ENCODE results near the gene SAV1. TPM values are rescaled to one million over a fixed set of nuclear protein-coding genes. Genes with fewer than 3 reads are reported as not detected.

The SAV1 gene
- total and polyA plus RNA-seq, 10 of the 15 experiments (the other 5 are each of a cell fraction or from before 2014, with no cell fraction given): 10.1 to 29.1 (median 20.4) TPM

DNA sequence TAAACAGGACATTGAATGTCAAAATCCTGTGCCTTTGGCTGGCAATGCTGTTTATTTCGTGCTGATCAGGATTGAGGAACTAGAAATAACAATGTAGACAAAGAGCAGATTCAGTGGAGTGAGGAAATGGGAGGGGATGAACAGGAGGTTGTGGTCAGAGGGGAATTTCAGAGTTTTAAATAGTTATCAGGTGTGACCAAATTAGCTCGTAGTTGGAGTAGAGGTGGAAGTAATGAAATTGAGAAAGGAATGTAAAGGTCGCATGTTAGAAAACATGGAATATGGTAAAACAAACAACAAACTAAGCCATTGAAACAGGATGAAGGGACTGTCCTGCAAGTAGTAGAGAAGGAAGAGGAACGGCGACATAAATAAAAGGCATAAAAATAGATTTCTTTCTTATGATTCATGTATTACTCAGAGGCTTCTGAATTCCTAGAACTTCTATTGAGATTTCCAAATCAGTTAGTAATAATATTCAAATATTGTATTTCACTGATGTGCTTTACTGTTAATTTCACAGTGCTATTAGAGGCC lies 9.5 kb upstream of the SAV1 start (continued):
- TF ChIP-seq CREB1 (IDR thresholded peaks at IDR 0.05; ENCODE audit: low read depth) (peak; percentile 40; the same call in 1 of the 2 replicates), CHD1 (IDR thresholded peaks at IDR 0.05; ENCODE audit: low read depth, low read length) (no peak), SIN3A (IDR thresholded peaks at IDR 0.05; ENCODE audit: low read depth, low read length) (no peak), POU2F2 (IDR thresholded peaks at IDR 0.05; ENCODE audit: borderline replicate concordance, low read depth, low read length) (no peak), NFIC (IDR thresholded peaks at IDR 0.05; ENCODE audit: low read depth, low read length) (peak; percentile 95), MYC (IDR thresholded peaks at IDR 0.05; ENCODE audit: insufficient read depth, insufficient read length, insufficient replicate concordance, low read length, severe bottlenecking) (no peak), SMAD5 (IDR thresholded peaks at IDR 0.05; ENCODE audit: low read depth) (no peak), TCF7 (IDR thresholded peaks at IDR 0.05; ENCODE audit: borderline replicate concordance) (peak; percentile 15; the same call in 1 of the 2 replicates), IKZF2 (IDR thresholded peaks at IDR 0.05) (peak; percentile 98), SPI1 (IDR thresholded peaks at IDR 0.05; ENCODE audit: borderline replicate concordance, insufficient read depth, low read depth, low read length) (peak; percentile 87; the same call in 1 of the 2 replicates), TBL1XR1 (IDR thresholded peaks at IDR 0.05; ENCODE audit: low read depth, low read length) (no peak), EED (IDR thresholded peaks at IDR 0.05; ENCODE audit: low read depth) (peak; percentile 97), YBX1 (IDR thresholded peaks at IDR 0.05) (no peak), NFYB (IDR thresholded peaks at IDR 0.05; ENCODE audit: insufficient read depth, low read depth, low read length) (no peak), MEF2B (IDR thresholded peaks at IDR 0.05; ENCODE audit: partially characterized antibody, poor library complexity, severe bottlenecking) (peak; percentile 83), KDM1A (IDR thresholded peaks at IDR 0.05; ENCODE audit: borderline replicate concordance) (no peak)
- TF ChIP-seq, protein P1, sequence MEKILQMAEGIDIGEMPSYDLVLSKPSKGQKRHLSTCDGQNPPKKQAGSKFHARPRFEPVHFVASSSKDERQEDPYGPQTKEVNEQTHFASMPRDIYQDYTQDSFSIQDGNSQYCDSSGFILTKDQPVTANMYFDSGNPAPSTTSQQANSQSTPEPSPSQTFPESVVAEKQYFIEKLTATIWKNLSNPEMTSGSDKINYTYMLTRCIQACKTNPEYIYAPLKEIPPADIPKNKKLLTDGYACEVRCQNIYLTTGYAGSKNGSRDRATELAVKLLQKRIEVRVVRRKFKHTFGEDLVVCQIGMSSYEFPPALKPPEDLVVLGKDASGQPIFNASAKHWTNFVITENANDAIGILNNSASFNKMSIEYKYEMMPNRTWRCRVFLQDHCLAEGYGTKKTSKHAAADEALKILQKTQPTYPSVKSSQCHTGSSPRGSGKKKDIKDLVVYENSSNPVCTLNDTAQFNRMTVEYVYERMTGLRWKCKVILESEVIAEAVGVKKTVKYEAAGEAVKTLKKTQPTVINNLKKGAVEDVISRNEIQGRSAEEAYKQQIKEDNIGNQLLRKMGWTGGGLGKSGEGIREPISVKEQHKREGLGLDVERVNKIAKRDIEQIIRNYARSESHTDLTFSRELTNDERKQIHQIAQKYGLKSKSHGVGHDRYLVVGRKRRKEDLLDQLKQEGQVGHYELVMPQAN (conservative IDR thresholded peaks at IDR 0.05): no peak
- TF ChIP-seq, protein P2, sequence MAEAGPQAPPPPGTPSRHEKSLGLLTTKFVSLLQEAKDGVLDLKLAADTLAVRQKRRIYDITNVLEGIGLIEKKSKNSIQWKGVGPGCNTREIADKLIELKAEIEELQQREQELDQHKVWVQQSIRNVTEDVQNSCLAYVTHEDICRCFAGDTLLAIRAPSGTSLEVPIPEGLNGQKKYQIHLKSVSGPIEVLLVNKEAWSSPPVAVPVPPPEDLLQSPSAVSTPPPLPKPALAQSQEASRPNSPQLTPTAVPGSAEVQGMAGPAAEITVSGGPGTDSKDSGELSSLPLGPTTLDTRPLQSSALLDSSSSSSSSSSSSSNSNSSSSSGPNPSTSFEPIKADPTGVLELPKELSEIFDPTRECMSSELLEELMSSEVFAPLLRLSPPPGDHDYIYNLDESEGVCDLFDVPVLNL (IDR thresholded peaks at IDR 0.05; ENCODE audit: low read depth, low read length): no peak
- TF ChIP-seq, protein P3, sequence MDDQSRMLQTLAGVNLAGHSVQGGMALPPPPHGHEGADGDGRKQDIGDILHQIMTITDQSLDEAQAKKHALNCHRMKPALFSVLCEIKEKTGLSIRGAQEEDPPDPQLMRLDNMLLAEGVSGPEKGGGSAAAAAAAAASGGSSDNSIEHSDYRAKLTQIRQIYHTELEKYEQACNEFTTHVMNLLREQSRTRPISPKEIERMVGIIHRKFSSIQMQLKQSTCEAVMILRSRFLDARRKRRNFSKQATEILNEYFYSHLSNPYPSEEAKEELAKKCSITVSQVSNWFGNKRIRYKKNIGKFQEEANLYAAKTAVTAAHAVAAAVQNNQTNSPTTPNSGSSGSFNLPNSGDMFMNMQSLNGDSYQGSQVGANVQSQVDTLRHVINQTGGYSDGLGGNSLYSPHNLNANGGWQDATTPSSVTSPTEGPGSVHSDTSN (IDR thresholded peaks at IDR 0.05; ENCODE audit: insufficient replicate concordance, low read depth, low read length): no peak
- TF ChIP-seq, protein P4, sequence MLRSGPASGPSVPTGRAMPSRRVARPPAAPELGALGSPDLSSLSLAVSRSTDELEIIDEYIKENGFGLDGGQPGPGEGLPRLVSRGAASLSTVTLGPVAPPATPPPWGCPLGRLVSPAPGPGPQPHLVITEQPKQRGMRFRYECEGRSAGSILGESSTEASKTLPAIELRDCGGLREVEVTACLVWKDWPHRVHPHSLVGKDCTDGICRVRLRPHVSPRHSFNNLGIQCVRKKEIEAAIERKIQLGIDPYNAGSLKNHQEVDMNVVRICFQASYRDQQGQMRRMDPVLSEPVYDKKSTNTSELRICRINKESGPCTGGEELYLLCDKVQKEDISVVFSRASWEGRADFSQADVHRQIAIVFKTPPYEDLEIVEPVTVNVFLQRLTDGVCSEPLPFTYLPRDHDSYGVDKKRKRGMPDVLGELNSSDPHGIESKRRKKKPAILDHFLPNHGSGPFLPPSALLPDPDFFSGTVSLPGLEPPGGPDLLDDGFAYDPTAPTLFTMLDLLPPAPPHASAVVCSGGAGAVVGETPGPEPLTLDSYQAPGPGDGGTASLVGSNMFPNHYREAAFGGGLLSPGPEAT (IDR thresholded peaks at IDR 0.05; ENCODE audit: low read depth): peak; percentile 97
- TF ChIP-seq, protein P5, sequence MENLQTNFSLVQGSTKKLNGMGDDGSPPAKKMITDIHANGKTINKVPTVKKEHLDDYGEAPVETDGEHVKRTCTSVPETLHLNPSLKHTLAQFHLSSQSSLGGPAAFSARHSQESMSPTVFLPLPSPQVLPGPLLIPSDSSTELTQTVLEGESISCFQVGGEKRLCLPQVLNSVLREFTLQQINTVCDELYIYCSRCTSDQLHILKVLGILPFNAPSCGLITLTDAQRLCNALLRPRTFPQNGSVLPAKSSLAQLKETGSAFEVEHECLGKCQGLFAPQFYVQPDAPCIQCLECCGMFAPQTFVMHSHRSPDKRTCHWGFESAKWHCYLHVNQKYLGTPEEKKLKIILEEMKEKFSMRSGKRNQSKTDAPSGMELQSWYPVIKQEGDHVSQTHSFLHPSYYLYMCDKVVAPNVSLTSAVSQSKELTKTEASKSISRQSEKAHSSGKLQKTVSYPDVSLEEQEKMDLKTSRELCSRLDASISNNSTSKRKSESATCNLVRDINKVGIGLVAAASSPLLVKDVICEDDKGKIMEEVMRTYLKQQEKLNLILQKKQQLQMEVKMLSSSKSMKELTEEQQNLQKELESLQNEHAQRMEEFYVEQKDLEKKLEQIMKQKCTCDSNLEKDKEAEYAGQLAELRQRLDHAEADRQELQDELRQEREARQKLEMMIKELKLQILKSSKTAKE (IDR thresholded peaks at IDR 0.05; ENCODE audit: low read depth, poor library complexity, severe bottlenecking): peak; percentile 50

Measured in GM12878 (cell line).